ENCODE measurements around the gene SAFB2. TPM values are rescaled to one million over a fixed set of nuclear protein-coding genes. Genes with fewer than 3 reads are reported as not detected.

Gene SAFB2
- total and polyA plus RNA-seq, 7 donors = 22.2 to 80.0 (median 35.1) TPM

DNA sequence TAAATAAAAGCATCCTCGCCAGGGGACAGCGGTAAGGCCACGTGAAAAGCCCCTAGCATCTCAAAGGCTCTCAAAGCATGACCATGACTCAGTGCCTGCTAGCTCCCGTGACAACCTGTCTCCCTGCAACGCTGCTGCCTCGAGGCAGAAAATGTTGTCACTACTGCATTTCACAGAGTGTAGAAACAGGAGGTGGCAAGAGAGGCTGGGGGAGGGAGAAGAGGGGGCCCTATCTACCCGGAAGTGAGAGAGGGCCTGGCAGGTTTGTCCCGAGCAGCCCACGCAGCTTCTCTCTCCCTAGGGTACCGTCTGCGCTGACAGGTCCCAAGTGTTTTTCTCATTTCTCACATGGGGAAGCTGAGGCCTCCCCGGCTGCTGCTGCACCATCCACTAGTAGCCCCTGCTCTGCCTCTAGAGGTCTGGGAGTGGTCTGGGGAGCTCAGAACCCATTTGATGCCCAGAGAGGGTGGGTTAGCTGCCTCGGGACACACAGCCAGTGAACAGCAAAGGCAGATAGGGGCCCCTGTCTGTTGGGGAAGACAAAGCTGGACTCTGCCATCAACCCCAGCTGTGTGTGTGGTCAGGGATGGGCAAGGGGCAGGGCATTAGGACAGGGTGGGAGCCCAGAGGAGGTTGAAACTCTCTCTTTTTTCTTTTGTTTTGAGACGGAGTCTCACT, 58.5 kb downstream of the SAFB2 start:
- 41 to 45% methylated on average over 14 of the region's 14 CpGs for WGBS, 2 donors
- Histone ChIP-seq H3K4me1 (peaks cover 0 to 5% (median 0%) of the 10 kb centered on the region in 4 donors), H3K9me3 (peaks cover 0 to 5% (median 1%) of the 10 kb centered on the region in 4 donors), H3K27ac (no peak overlapping the region), H3K27me3 (peaks cover 10 to 92% (median 35%) of the 10 kb centered on the region in 3 donors), H3K4me3 (no peak overlapping the region), H3K36me3 (no peaks in the 10 kb centered on the region)
- TF ChIP-seq EP300 (IDR thresholded peaks at IDR 0.05) (no peak), POLR2AphosphoS5 (IDR thresholded peaks at IDR 0.05) (no peak), CTCF (IDR thresholded peaks at IDR 0.05) (no peak), POLR2A (IDR thresholded peaks at IDR 0.05) (no peak)
- intact Hi-C loops (cut with DNase I) = no loop called here
- no peak for DNase-seq

GRCh38 chr19:5563008-5563431, 59.6 kb downstream of the SAFB2 start:
- DNase-seq = no peak
- no peaks in the 10 kb centered on the region for H3K36me3 ChIP-seq
- intact Hi-C loops (cut with DNase I) = no loop called here
- TF ChIP-seq POLR2A (IDR thresholded peaks at IDR 0.05) = no peak
- no peak for TF ChIP-seq POLR2AphosphoS5 (IDR thresholded peaks at IDR 0.05)
- TF ChIP-seq CTCF (IDR thresholded peaks at IDR 0.05) = no peak
- TF ChIP-seq EP300 (IDR thresholded peaks at IDR 0.05) = no peak
- H3K9me3 ChIP-seq = peaks cover 0 to 5% (median 1%) of the 10 kb centered on the region in 4 donors
- H3K4me3 ChIP-seq = no peak overlapping the region
- no peak overlapping the region for H3K27ac ChIP-seq
- peaks cover 0 to 5% (median 0%) of the 10 kb centered on the region in 4 donors for H3K4me1 ChIP-seq
- H3K27me3 ChIP-seq = peaks cover 8 to 92% (median 31%) of the 10 kb centered on the region in 3 donors
- 31 to 47% methylated on average over 8 of the region's 8 CpGs for WGBS, 2 donors

GRCh38 chr19:5562280-5562679, 60.3 kb downstream of the SAFB2 start:
- WGBS, 2 donors = 88 to 89% methylated on average over 7 of the region's 7 CpGs
- H3K4me1 ChIP-seq = peaks cover 0 to under 1% (median 0%) of the 10 kb centered on the region in 4 donors
- TF ChIP-seq POLR2AphosphoS5 (IDR thresholded peaks at IDR 0.05) (no peak), CTCF (IDR thresholded peaks at IDR 0.05) (no peak), POLR2A (IDR thresholded peaks at IDR 0.05) (no peak), EP300 (IDR thresholded peaks at IDR 0.05) (no peak)
- H3K4me3 ChIP-seq = no peak overlapping the region
- no peak overlapping the region for H3K27ac ChIP-seq
- intact Hi-C loops (cut with DNase I) = no loop called here
- H3K27me3 ChIP-seq = peaks cover under 1 to 92% (median 25%) of the 10 kb centered on the region in 3 donors
- no peak for DNase-seq
- H3K9me3 ChIP-seq = peaks cover 0 to 5% (median 1%) of the 10 kb centered on the region in 4 donors
- no peaks in the 10 kb centered on the region for H3K36me3 ChIP-seq

DNA sequence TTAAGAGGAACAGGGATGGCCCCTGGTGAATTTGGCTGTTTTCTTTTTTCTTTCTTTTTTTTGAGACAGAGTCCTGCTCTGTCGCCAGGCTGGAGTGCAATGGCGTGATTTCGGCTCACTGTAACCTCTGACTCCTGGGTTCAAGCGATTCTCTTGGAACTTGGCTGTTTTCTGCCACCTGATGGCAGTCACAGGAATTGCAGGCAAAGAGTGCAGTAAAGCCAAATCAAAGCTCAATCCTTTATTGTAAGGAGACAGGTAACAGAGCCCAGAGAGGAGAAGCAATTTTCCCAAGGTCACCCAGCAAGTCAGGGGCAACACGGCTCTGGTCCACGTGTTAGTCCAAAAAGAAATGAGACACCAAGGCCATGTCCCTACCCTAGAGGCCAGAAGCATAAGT, 61.0 kb downstream of the SAFB2 start:
- Histone ChIP-seq H3K4me1 (no peaks in the 10 kb centered on the region), H3K4me3 (no peak overlapping the region), H3K27me3 (peaks cover 0 to 88% (median 17%) of the 10 kb centered on the region in 3 donors), H3K36me3 (no peaks in the 10 kb centered on the region), H3K9me3 (peaks cover 0 to 5% (median 1%) of the 10 kb centered on the region in 4 donors), H3K27ac (no peak overlapping the region)
- WGBS, 2 donors = 74 to 82% methylated on average over 6 of the region's 6 CpGs
- TF ChIP-seq CTCF (IDR thresholded peaks at IDR 0.05) (no peak), POLR2A (IDR thresholded peaks at IDR 0.05) (no peak), EP300 (IDR thresholded peaks at IDR 0.05) (no peak), POLR2AphosphoS5 (IDR thresholded peaks at IDR 0.05) (no peak)
- DNase-seq = no peak
- intact Hi-C loops (cut with DNase I) = no loop called here
